Epithelial cell of prostate (primary cell): ENCODE results near the gene CD300LB.
"Not testable (repeated sequence)": the region's sequence is repeated elsewhere in the genome, so short reads cannot be mapped to it uniquely, and the experiment has no call there.

Experiments
- DNase-seq: peaks from one replicate; pipeline ENCODE4 v3.0.0-alpha.2; 2011; ENCODE audit warnings: low read depth, low spot score
- H3K27ac ChIP-seq: fragments of 450-650 bp; 2 replicates; pipeline ENCODE4 v1.5.1; 2017; ENCODE audit warnings: mild to moderate bottlenecking

The CD300LB gene

GRCh38 chr17:74508156-74508555, 23.1 kb downstream of the CD300LB start:
- no peak for DNase-seq
- no peak overlapping the region for H3K27ac ChIP-seq

DNA sequence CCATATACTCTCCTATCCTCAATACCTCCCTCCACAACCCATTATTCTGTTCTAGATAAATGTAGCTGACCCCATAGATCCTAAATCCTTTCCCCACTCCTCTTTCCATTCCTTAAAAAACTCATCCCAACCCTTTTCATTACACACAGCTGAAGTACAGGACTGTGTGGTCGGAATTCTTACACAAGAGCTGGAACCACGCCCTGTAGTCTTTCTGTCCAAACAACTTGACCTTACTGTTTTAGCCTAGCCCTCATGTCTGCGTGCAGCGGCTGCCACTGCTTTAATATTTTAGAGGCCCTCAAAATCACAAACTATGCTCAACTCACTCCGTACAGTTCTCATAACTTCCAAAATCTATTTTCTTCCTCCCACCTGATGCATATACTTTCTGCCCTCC, 27.3 kb downstream of the CD300LB start:
- not testable (repeated sequence) for DNase-seq, H3K27ac ChIP-seq

DNA sequence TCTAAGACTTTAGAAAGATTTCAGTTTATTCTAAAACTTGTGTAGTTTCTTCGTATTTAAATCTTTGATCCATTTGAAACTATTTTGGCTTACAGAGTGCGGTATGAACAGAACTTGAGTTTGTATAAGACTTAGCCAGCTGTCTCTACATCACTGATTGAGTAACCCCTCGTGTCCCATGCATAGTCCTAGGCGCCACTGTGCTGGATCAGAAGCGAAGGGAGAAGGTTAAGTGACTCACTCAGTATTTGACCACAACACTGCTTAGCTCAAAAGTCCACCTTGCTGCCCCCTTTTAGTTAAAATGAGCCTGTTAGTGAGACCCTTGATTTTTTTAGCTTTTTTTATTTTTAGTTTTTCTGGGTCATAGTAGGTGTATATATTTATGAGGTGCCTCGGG, 28.4 kb downstream of the CD300LB start:
- DNase-seq, result no peak
- no peak overlapping the region for H3K27ac ChIP-seq

DNA sequence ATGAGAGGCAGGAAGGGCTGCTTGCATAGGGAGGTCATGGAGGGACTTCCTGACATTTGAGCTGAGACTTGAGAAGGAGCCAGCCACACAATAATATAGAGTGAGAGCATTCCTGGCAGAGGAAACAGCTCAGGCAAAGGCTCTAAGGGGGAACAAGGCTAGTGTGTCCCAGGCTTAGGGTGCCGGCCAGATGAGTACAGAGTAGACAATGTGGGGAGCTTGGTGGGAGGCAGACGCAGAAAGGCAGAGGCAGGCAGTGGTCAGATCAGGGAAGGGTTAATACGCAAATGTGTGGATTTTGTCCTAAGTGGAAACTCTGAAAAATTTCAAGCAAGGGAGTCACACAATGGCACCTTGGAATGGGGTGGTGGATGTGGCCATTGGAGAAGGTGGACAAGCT, 31.3 kb downstream of the CD300LB start:
- no peak for DNase-seq
- no peak overlapping the region for H3K27ac ChIP-seq

GRCh38 chr17:74497471-74497870, 33.8 kb downstream of the CD300LB start:
- no peak overlapping the region for H3K27ac ChIP-seq
- DNase-seq, result no peak

DNA sequence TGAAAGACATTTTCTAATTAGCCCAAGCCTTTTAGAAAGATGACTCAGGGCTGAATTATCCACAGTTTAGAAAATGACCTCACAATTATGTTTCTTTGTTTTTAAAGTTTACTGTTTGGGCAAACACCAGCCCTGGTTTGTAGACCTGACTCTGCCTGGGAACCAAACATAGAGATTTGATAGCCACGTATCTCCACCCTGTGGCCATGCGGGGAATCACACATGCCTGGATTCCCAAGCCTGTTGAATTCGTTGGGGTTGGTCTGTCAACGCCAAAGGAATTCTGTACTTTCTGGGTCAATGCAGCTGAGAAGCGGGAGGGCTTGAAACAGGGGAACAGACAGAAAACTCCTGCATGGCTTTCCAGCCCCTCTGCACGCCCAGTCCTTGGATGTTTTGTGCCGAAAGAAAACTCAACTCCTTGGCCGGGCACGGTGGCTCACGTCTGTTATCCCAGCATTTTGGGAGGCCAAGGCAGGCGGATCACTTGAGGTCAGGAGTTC, 37.9 kb downstream of the CD300LB start:
- DNase-seq, result no peak
- no peak overlapping the region for H3K27ac ChIP-seq

GRCh38 chr17:74491626-74492025, 39.6 kb downstream of the CD300LB start:
- no peak for DNase-seq
- H3K27ac ChIP-seq, result no peak overlapping the region

GRCh38 chr17:74490716-74491115, 40.6 kb downstream of the CD300LB start:
- no peak for DNase-seq
- H3K27ac ChIP-seq, result no peak overlapping the region

GRCh38 chr17:74488276-74488675, 43.0 kb downstream of the CD300LB start:
- DNase-seq, H3K27ac ChIP-seq: not testable (repeated sequence)

DNA sequence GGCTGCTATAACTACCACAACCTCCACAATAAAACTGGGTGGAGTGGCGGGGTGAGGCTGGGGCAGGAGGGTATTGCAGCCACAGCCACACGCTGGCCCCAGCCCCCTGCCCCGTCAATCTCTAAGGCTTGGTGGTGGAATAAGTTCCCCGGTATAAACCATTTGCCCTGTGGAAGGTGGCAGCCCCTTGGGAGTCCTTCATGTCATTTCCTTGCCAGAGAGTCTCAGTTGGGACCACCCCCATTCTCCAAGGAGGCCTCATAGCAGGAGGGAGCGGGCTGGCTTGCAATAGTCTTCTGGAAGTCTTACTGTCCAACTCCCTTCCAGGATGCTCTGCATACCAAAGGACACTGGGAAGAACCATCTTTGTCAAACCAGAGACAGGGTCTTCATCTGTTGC, 45.4 kb downstream of the CD300LB start:
- DNase-seq, result no peak
- H3K27ac ChIP-seq, result no peak overlapping the region

- DNase-seq, result no peak
- no peak overlapping the region for H3K27ac ChIP-seq
These were observed 46.1 kb downstream of the CD300LB start for GRCh38 chr17:74485022-74485743.

- H3K27ac ChIP-seq, result no peak overlapping the region
- DNase-seq, result no peak
These were observed 47.2 kb downstream of the CD300LB start for GRCh38 chr17:74484066-74484465.

DNA sequence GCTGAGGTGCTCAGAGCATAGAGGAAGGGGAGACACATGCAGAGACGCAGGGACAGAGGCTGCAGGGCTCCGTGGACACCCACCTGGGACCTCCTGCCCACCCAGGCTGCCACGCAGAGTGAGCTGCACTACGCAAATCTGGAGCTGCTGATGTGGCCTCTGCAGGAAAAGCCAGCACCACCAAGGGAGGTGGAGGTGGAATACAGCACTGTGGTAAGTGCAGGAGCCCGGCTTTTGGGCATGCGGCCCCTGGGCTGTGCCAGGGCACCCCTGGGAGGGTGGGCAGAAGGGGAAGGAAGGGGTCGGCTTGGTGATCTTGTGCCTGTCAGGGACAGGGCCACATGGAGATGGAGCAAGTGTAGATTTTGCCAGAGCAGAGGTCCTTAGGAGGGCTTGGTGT, 49.7 kb downstream of the CD300LB start:
- DNase-seq, result no peak
- no peak overlapping the region for H3K27ac ChIP-seq

DNA sequence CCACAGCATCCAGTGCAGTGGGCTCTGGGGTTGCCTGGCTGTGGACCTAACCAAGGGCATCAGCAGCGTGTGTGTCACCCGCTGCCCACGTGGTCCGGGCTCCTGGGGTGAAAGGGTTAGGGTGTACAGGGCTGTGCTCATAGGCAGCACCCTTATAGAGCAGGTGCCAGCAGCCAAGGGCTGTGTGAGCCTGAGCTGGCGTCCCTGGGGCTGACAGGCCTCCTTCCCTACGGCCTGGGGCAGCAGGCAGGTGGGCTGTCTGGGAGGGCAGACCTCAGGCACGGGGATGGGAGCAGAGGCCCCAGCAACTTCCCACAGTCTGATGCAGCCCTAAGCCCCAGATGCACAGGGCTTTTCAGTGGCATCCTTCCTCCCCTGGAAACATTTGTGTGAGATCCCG, 51.0 kb downstream of the CD300LB start:
- DNase-seq, result no peak
- no peak overlapping the region for H3K27ac ChIP-seq

- no peak overlapping the region for H3K27ac ChIP-seq
- DNase-seq, result no peak
These were observed 52.7 kb downstream of the CD300LB start for GRCh38 chr17:74478420-74479100.

DNA sequence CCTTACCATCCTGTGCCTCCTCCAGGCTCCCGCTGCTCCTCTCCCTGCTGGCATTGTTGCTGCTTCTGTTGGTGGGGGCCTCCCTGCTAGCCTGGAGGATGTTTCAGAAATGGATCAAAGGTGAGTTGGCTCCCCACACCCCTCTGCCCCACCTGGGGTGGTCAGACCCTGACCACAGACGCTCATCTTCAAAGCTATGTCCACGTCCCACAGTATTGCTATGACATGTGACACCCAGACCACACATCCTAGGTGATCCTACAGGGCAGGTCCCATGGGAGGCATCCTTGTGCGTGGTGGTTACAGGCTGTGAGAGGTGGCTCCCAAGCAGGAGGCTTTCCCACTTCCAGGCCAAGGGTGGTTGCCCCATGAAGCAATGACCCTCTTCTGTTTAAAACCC, 53.9 kb downstream of the CD300LB start:
- H3K27ac ChIP-seq, result no peak overlapping the region
- DNase-seq, result no peak

DNA sequence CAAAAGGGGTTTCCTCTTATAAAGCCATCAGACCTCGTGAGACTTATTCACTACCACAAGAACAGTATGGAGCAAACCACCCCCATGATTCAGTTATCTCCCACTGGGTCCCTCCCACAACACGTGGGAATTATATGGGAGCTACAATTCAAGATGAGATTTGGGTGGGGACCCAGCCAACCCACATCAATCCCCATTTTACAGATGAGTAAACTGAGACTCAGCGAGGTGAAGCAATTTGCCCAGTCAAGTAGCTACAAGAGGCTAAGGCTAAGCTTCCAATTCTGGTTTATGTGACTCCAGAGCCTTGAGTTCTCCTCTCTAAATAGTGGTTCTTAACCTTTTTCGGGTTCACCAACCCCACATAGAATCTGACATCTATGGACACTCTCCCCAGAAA, 56.1 kb downstream of the CD300LB start:
- no peak for DNase-seq
- H3K27ac ChIP-seq, result no peak overlapping the region

GRCh38 chr17:74474043-74474792, 57.1 kb downstream of the CD300LB start:
- DNase-seq, result no peak
- no peak overlapping the region for H3K27ac ChIP-seq

- DNase-seq, result no peak
- H3K27ac ChIP-seq, result no peak overlapping the region
These were observed 58.0 kb downstream of the CD300LB start for GRCh38 chr17:74473294-74473693.

- no peak for DNase-seq
These were observed 58.4 kb downstream of the CD300LB start for GRCh38 chr17:74472890-74473289.

DNA sequence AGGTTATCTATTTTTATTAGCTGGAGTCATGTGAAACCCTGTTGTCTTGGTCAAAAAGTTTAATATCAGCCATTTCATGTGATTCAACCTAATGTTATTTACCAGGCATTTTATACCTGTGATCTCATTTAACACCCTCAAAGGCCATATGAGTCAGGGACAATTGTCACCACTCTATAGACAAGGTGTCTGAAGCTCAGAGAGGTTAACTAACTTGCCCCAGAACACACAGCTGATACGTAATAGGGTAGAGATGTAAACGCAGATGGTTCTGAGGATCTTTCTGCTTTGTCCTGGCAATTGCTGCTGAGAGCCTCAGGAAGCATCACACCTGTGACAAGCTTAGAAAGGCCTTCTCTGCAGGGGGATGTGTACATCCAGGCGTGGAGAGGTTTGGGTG, 59.9 kb downstream of the CD300LB start:
- DNase-seq, result no peak
- H3K27ac ChIP-seq, result no peak overlapping the region

More at GRCh38 chr17:74472890-74473289, 58.4 kb downstream of the CD300LB start:
- H3K27ac ChIP-seq, result no peak overlapping the region
